Measurements from ENCODE around the gene KCNH1.
"Not testable (repeated sequence)": the region's sequence is repeated elsewhere in the genome, so short reads cannot be mapped to it uniquely, and the experiment has no call there.

KCNH1 gene

DNA sequence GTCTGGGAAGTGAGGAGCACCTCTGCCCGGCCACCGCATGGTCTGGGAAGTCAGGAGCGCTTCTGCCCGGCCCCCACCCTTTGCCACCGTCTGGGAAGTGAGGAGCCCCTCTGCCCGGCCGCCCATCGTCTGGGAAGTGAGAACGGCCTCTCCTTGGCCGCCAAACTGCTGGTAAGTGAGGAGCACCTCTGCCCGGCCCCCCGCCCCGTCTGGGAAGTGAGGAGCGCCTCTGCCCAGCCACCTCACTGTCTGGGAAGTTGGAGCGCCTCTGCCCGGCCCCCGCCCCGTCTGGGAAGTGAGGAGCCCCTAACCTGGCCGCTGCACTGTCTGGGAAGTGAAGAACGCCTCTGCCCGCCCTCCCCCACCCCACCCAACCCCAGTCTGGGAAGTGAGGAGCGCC, 22.6 kb downstream of the KCNH1 start:
- in situ Hi-C loops (cut with MboI; ENCODE audit: low pct_unique_long_range_greater_than_20kb, low sequenced_read_pairs): no loop called here
- no peak for DNase-seq

- in situ Hi-C loops (cut with MboI; ENCODE audit: low pct_unique_long_range_greater_than_20kb, low sequenced_read_pairs): no loop called here
- DNase-seq: no peak
These were observed 32.5 kb downstream of the KCNH1 start for GRCh38 chr1:211101481-211101880.

GRCh38 chr1:211099393-211099792, 34.6 kb downstream of the KCNH1 start:
- no peak for DNase-seq
- in situ Hi-C loops (cut with MboI; ENCODE audit: low pct_unique_long_range_greater_than_20kb, low sequenced_read_pairs): no loop called here

DNA sequence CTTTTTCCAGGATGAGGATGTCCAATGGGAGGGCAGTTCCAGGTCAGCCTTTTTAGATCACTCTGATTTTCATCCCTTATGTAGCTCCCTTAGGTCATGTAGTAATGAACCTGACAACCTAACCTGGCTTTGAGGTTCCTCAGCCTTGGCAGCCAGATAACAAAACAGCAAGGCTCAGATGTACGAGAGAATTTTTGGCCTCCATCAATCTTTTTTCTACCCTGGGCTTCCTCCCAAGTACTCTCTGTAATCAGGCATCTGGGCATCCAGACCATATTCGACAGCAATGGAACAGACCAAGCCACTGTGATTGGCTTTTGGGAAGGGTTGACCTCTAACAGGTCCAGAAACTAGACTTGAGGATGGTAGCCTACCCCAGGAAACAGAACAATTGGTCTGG, 38.6 kb downstream of the KCNH1 start:
- in situ Hi-C loops (cut with MboI; ENCODE audit: low pct_unique_long_range_greater_than_20kb, low sequenced_read_pairs): no loop called here
- DNase-seq: no peak

- in situ Hi-C loops (cut with MboI; ENCODE audit: low pct_unique_long_range_greater_than_20kb, low sequenced_read_pairs): no loop called here
- no peak for DNase-seq
These were observed 41.0 kb downstream of the KCNH1 start for GRCh38 chr1:211092955-211093354.

GRCh38 chr1:211091867-211092266, 42.1 kb downstream of the KCNH1 start:
- in situ Hi-C loops (cut with MboI; ENCODE audit: low pct_unique_long_range_greater_than_20kb, low sequenced_read_pairs): no loop called here
- DNase-seq: no peak

GRCh38 chr1:211089536-211089935, 44.4 kb downstream of the KCNH1 start:
- in situ Hi-C loops (cut with MboI; ENCODE audit: low pct_unique_long_range_greater_than_20kb, low sequenced_read_pairs): no loop called here
- DNase-seq: no peak

GRCh38 chr1:211088156-211088555, 45.8 kb downstream of the KCNH1 start:
- no peak for DNase-seq
- in situ Hi-C loops (cut with MboI; ENCODE audit: low pct_unique_long_range_greater_than_20kb, low sequenced_read_pairs): no loop called here

DNA sequence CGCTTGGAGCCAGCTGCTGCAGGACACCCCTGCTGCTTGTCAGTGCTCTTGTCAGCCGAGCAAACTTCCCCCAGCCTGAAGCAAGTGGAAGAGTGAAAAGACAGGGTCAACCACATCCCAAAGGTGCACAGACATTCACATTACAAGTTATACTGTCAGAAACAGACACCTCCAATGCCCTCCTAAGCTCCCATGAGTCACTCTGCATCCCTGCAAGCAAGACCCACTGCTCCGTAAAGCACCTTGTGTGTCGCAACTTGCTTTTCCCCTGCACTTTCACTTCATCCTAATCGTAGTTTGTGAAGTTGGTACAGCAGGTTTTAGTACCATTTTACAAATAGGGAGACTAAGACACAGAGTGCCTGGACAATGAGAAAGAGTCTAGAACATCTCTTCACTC, 51.1 kb downstream of the KCNH1 start:
- DNase-seq: no peak
- in situ Hi-C loops (cut with MboI; ENCODE audit: low pct_unique_long_range_greater_than_20kb, low sequenced_read_pairs): no loop called here

DNA sequence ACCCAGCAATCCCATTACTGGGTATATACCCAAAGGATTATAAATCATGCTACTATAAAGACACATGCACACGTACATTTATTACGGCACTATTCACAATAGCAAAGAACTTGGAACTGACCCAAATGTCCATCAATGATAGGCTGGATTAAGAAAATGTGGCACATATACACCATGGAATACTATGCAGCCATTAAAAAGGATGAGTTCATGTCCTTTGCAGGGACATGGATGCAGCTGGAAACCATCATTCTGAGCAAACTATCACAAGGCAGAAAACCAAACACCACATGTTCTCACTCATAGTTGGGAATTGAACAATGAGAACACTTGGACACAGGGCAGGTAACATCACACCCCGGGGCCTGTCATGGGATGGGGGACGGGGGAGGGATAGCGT, 52.5 kb downstream of the KCNH1 start:
- in situ Hi-C loops (cut with MboI; ENCODE audit: low pct_unique_long_range_greater_than_20kb, low sequenced_read_pairs): not testable (repeated sequence)

DNA sequence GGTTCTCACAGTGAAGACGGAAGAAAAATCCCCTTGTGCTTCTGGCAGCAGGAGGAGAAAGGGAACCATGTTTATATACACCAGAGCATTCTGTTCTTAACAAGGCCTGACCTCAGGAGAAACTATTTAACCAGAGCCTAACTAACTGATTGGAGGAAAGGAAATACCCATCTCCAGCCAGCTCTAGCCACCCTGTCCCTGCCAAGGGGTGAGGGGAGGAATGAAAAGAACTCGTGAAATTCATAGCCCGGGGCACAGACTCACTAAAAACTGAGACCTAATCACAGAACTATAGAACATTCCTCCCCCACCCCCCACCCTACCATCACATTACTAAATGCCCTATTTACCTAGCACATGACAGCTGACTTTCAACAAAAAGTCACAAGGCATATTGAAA, 65.0 kb downstream of the KCNH1 start:
- no peak for DNase-seq

More for the DNA sequence above, 52.5 kb downstream of the KCNH1 start:
- not testable (repeated sequence) for DNase-seq

DNA sequence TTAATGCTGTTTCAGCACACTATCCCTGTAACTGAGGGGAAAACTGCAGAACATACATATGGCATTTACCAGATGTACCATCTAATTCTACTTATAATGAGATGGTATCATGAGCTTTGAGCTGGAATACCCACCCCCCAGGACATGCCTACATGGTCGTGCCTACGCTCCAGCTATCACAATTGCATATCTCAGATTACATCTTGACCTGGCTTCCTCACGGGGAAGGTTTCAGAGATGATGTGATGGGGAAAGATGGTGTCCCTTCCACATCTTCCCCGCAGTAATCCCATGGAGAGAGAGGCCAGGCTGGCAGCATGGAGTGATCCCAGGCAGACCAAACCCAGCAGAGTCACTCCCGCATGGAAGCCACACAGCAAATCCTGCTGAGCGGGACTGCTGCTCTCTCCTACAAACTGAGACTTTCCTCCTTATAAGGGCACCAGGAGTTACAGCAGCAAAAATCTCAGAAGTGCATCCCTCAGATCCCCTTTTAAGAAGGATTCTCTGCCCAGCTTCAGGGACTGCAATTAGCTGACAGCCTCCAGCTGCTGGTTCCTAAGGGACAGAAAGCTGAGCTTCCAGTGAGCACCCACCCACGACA, 67.1 kb downstream of the KCNH1 start:
- DNase-seq: no peak

More for the DNA sequence above, 65.0 kb downstream of the KCNH1 start:
- in situ Hi-C loops (cut with MboI; ENCODE audit: low pct_unique_long_range_greater_than_20kb, low sequenced_read_pairs): no loop called here

GRCh38 chr1:211041838-211042237, 92.1 kb downstream of the KCNH1 start:
- DNase-seq; in situ Hi-C loops (cut with MboI; ENCODE audit: low pct_unique_long_range_greater_than_20kb, low sequenced_read_pairs): not testable (repeated sequence)

More for the DNA sequence above, 67.1 kb downstream of the KCNH1 start:
- in situ Hi-C loops (cut with MboI; ENCODE audit: low pct_unique_long_range_greater_than_20kb, low sequenced_read_pairs): no loop called here

DNA sequence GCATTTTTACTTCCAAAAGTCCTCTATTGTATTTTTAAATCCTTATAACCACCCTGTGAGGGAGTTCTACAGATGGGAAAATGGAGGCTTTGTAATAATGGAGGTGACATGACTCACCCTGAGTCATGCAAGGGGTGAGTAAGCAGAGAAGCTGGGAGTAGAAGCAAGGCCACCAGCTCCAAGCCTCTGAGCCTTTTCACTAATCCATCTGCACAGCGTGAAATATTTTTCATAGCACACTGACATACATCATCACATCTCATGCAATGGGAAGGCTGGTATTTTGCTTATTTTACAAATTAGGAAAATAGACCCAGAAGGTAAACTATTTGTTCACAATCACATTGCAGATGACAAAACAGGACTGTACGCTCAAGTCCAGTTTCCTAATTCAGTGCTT, 96.9 kb downstream of the KCNH1 start:
- in situ Hi-C loops (cut with MboI; ENCODE audit: low pct_unique_long_range_greater_than_20kb, low sequenced_read_pairs): no loop called here
- DNase-seq: no peak

- in situ Hi-C loops (cut with MboI; ENCODE audit: low pct_unique_long_range_greater_than_20kb, low sequenced_read_pairs): no loop called here
- DNase-seq: no peak
These were observed 97.4 kb downstream of the KCNH1 start for GRCh38 chr1:211036381-211037060.

DNA sequence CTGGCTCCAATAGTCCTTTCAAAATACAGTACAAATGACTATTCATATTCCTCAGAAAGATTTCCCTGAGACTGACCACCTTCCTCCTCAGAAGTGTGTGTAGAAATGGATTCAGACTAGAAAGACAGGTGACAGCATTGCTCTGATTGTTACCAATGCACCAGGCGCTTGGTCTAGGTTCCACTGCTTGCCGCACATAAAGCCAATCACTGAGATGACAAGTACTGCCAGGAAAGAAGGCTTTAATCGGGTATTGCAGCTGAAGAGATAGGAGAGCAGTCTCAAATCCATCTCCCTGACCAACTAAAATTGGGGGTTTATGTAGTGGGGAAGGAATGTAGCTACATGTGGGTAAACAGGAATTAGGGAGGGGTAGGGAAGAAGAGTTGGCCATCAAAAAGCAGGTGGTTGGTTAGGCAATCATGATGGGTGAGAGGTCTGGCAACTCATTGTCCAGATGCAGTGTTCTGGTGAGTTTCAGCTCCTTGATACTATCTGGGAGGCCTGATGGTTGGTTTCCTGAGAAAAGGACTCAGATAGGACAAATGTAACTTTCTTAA, 98.0 kb downstream of the KCNH1 start:
- no peak for DNase-seq
- in situ Hi-C loops (cut with MboI; ENCODE audit: low pct_unique_long_range_greater_than_20kb, low sequenced_read_pairs): no loop called here

GRCh38 chr1:211033921-211034525, 99.9 kb downstream of the KCNH1 start:
- no peak for DNase-seq
- in situ Hi-C loops (cut with MboI; ENCODE audit: low pct_unique_long_range_greater_than_20kb, low sequenced_read_pairs): no loop called here

GRCh38 chr1:211024901-211025300, 109.0 kb downstream of the KCNH1 start:
- in situ Hi-C loops (cut with MboI; ENCODE audit: low pct_unique_long_range_greater_than_20kb, low sequenced_read_pairs): no loop called here
- DNase-seq: no peak

- in situ Hi-C loops (cut with MboI; ENCODE audit: low pct_unique_long_range_greater_than_20kb, low sequenced_read_pairs): no loop called here
- no peak for DNase-seq
These were observed 114.7 kb downstream of the KCNH1 start for GRCh38 chr1:211019266-211019665.

GRCh38 chr1:211018690-211019089, 115.3 kb downstream of the KCNH1 start:
- in situ Hi-C loops (cut with MboI; ENCODE audit: low pct_unique_long_range_greater_than_20kb, low sequenced_read_pairs): no loop called here
- no peak for DNase-seq
